ENCODE measurements around the gene ROR1.

GRCh38 chr1:64223329-64224151 lies 449.7 kb downstream of the ROR1 start:
- no peak for TF ChIP-seq ZBTB33 (IDR thresholded peaks at IDR 0.05)
- TF ChIP-seq ZNF687 (IDR thresholded peaks at IDR 0.05), result no peak
- no peak for TF ChIP-seq YY1 (IDR thresholded peaks at IDR 0.05; ENCODE audit: low read depth, low read length)
- no peak for TF ChIP-seq HDAC6 (IDR thresholded peaks at IDR 0.05; ENCODE audit: unreplicated experiment)
- TF ChIP-seq CTCF (IDR thresholded peaks at IDR 0.05 in 2 of 3, conservative IDR thresholded peaks at IDR 0.05 in 1 of 3; ENCODE audit: control insufficient read depth in 2 of 3, extremely low read depth in 1 of 3, insufficient read depth in 1 of 3, low read depth in 3 of 3, low read length in 3 of 3), result no peak
- no peak for TF ChIP-seq MTA2 (IDR thresholded peaks at IDR 0.05; ENCODE audit: low read depth)
- TF ChIP-seq KAT2A (conservative IDR thresholded peaks at IDR 0.05; ENCODE audit: control insufficient read depth, low read depth, low read length), result no peak
- no peak for TF ChIP-seq REST (IDR thresholded peaks at IDR 0.05; ENCODE audit: low read depth, low read length)
- no peak for TF ChIP-seq SKIL (IDR thresholded peaks at IDR 0.05; ENCODE audit: low read depth, poor library complexity, severe bottlenecking)
- TF ChIP-seq MAX (IDR thresholded peaks at IDR 0.05; ENCODE audit: low read depth, low read length), result no peak
- TF ChIP-seq ZZZ3 (IDR thresholded peaks at IDR 0.05; ENCODE audit: control insufficient read depth, insufficient read length, low read depth), result no peak
